Measurements from ENCODE around the gene GABRG3.

GRCh38 chr15:27463525-27464088, 492.6 kb downstream of the GABRG3 start:
- no peak for TF ChIP-seq CTCF (tag by site-specific recombination; IDR thresholded peaks at IDR 0.05)
- no peak for TF ChIP-seq ZNF529 (tag by site-specific recombination; IDR thresholded peaks at IDR 0.05; ENCODE audit: insufficient replicate concordance)
- no peak for TF ChIP-seq ZNF626 (tag by site-specific recombination; IDR thresholded peaks at IDR 0.05)
- TF ChIP-seq KLF1 (tag by site-specific recombination; IDR thresholded peaks at IDR 0.05) = no peak
- no peak for TF ChIP-seq ZNF521 (tag by site-specific recombination; IDR thresholded peaks at IDR 0.05)
- TF ChIP-seq PATZ1 (tag by site-specific recombination; IDR thresholded peaks at IDR 0.05) = no peak
